Measurements from ENCODE around the gene TRIM27. TPM values are rescaled to one million over a fixed set of nuclear protein-coding genes. Genes with fewer than 3 reads are reported as not detected.
A peak's percentile ranks its signal among the peaks of the same experiment; 100 is the strongest.
"Not testable (repeated sequence)": the region's sequence is repeated elsewhere in the genome, so short reads cannot be mapped to it uniquely, and the experiment has no call there.

TRIM27 gene
- total RNA-seq, 2 experiments from 2014 or later = 58.3 to 60.1 TPM

DNA sequence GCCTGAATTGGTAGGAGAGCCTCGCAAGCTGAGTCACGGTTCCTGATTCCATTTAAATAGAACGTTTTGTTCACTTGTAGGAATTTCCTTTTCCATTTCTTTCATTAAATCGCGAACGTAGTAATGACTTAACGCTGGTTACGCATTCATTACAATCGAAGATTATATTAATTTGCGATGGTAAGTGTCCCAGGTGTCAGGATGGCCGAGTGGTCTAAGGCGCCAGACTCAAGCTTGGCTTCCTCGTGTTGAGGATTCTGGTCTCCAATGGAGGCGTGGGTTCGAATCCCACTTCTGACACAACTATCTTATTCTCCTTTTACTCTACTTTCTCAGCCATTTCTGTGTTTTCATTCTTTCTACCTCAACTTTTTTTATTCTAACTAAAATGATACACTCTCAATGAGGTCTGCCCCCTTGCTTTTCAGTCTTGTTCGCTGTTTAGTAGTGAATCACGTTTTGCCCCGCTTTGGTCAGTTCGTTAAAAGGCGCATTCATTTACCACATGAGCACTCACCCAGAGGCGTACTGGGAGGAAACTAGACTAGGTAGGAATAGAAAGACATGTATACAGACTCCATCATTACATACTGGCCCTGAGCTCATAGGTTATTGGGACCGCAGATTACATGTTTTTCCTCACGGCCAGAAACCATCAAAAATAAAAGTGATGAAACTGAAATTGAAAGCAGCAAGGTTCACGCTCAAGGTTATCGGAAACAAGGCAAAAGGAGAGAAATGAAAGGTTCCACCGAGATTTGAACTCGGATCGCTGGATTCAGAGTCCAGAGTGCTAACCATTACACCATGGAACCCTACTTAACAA lies 17.3 kb upstream of the TRIM27 start:
- POLR2A ChIA-PET = interaction anchor here (0.6 to 4.9 kb wide), 8 partner anchors 13 to 1048 kb away, joined by 3 to 45 read pairs (median 4); partner anchors contain the start of gene TRIM27
- ATAC-seq = peak; percentile 81
- Mint-ChIP-seq H3K9me3 (ENCODE audit: insufficient read depth) (no peaks in the 10 kb centered on the region), H3K27me3 (ENCODE audit: low read depth) (no peaks in the 10 kb centered on the region), H3K4me1 (ENCODE audit: low read depth) (peaks cover 47% of the 10 kb centered on the region), H3K27ac (peak overlapping the region; percentile 94), H3K36me3 (ENCODE audit: low read depth) (no peaks in the 10 kb centered on the region), H3K4me3 (peak overlapping the region; percentile 80)
- CTCF ChIA-PET = interaction anchor here (0.9 to 3.1 kb wide), 18 partner anchors 17 to 103 kb away, joined by 3 to 21 read pairs (median 4); partner anchors contain the start of gene TRIM27
- DNase-seq = peak; percentile 89

DNA sequence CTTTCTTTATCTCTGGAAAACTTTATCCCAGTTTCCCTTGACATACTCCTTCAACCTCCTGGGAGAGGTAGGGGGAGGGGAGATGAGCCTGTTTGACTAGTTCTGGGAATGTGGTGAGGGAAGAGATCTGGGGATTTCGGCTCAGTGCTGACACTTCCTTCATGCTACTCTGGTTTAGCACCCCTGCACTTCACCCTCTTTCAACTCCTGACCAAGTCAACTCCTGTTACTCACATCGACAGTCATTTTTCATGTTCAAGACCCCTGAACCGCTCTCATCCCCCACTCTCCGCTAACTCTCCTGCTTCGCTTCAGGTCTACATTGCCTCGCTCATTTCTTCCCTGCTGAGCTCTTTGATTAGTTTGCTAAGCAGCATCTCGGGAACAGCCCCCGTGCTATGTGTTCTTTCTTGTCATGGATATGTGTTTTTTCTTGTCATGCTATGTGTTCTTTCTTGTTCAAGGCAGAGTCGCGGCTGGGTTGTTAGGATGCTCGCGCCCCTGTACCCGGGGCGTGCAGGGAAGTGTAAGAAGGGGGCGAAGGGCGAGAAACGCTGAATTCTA lies 16.6 kb upstream of the TRIM27 start:
- peak overlapping the region; percentile 80 for H3K4me3 Mint-ChIP-seq
- ATAC-seq = peak; percentile 37
- DNase-seq = peak; percentile 61
- H3K9me3 Mint-ChIP-seq (ENCODE audit: insufficient read depth) = no peaks in the 10 kb centered on the region
- POLR2A ChIA-PET = interaction anchor here (1.0 to 4.9 kb wide), 7 partner anchors 12 to 1047 kb away, joined by 3 to 45 read pairs (median 5); partner anchors contain the start of gene TRIM27
- no peaks in the 10 kb centered on the region for H3K36me3 Mint-ChIP-seq (ENCODE audit: low read depth)
- peak overlapping the region; percentile 94 for H3K27ac Mint-ChIP-seq
- peaks cover 47% of the 10 kb centered on the region for H3K4me1 Mint-ChIP-seq (ENCODE audit: low read depth)
- H3K27me3 Mint-ChIP-seq (ENCODE audit: low read depth) = no peaks in the 10 kb centered on the region
- CTCF ChIA-PET = interaction anchor here (0.9 to 3.1 kb wide), 18 partner anchors 16 to 103 kb away, joined by 3 to 21 read pairs (median 4); partner anchors contain the start of gene TRIM27

DNA sequence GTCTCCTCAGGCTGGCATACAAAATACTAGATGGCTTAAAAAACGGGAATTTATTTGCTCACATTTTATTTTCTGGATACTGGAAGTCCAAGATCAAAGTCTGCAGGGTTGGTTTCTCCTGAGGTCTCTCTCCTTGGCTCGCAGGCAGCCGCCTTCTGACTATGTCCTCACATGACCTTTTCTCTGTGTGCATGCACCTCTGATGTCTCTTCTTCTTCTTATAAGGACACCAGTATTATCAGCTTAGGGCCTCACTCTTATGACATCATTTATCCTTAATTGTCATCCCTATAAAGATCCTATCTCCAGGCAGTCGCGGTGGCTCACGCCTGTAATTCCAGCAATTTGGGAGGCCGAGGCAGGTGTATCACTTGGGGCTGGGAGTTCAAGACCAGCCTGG lies 9.3 kb upstream of the TRIM27 start:
- ChIA-PET CTCF (interaction anchor here (0.9 kb wide), 1 partner anchor 96 kb away, joined by 3 read pairs; no protein-coding TSS in a partner anchor), POLR2A (no interaction called here)
- no peaks in the 10 kb centered on the region for H3K9me3 Mint-ChIP-seq (ENCODE audit: insufficient read depth)
- no peaks in the 10 kb centered on the region for H3K36me3 Mint-ChIP-seq (ENCODE audit: low read depth)
- peaks cover 9% of the 10 kb centered on the region for H3K27me3 Mint-ChIP-seq (ENCODE audit: low read depth)
- ATAC-seq = no peak
- DNase-seq = no peak
- peaks cover 10% of the 10 kb centered on the region for H3K4me1 Mint-ChIP-seq (ENCODE audit: low read depth)
- no peak overlapping the region for H3K27ac Mint-ChIP-seq
- no peak overlapping the region for H3K4me3 Mint-ChIP-seq

DNA sequence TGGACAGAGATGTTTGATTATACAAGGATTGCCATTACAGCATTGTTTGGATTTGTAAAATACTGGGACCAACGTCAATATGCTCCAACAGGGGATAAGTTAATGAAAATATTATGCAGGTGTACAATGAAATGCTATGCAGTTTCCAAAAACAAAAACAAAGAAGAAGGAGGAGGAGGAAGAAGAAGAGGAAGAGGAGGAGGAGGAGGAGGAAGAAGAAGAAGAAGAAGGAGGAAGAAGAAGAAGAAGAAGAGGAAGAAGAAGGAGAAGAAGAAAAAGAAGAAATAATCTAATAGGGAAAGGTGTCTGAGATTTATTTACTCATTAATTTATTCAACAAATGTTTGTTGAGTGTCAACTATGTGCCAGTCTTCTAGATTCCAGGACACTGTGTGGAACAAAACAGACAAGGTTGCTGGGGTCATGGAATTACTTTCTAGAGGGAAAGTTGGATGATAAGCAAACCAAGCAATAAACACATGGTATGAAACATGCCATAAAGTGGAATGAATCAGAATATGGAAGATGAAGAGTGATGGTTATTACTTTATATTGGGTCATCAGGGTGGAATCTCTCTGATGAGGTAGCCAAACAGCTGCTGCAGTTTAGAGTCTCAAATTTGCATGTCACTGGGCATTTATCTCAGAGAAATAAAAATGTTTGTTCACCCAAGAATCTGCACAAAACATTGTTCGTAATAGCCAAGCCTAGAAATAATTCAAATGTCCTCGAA lies 6.3 kb upstream of the TRIM27 start:
- H3K27ac Mint-ChIP-seq = no peak overlapping the region
- no peaks in the 10 kb centered on the region for H3K9me3 Mint-ChIP-seq (ENCODE audit: insufficient read depth)
- ATAC-seq (no peak), DNase-seq (no peak)
- H3K27me3 Mint-ChIP-seq (ENCODE audit: low read depth) = peaks cover 9% of the 10 kb centered on the region
- H3K4me1 Mint-ChIP-seq (ENCODE audit: low read depth) = peaks cover 5% of the 10 kb centered on the region
- CTCF ChIA-PET = no interaction called here
- no peaks in the 10 kb centered on the region for H3K36me3 Mint-ChIP-seq (ENCODE audit: low read depth)
- POLR2A ChIA-PET = interaction anchor here (0.6 kb wide), 1 partner anchor 1063 kb away, joined by 4 read pairs; a partner anchor contains a TSS
- H3K4me3 Mint-ChIP-seq = no peak overlapping the region

DNA sequence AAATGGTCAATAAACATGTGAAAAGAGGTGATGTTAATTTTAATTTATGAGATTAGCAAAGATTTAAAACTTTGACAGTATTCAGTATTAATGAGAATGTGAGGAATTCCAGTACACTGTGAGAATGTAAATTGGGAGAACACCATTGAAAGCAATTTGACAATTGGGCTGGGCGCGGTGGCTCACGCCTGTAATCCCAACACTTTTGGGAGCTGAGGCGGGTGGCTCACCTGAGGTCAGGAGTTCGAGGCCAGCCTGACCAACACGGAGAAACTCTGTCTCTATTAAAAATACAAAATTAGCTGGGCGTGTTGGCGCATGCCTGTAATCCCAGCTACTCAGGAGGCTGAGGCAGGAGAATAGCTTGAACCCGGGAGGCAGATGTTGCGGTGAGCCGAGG lies 5.6 kb upstream of the TRIM27 start:
- CTCF ChIA-PET; POLR2A ChIA-PET; H3K4me1 Mint-ChIP-seq (ENCODE audit: low read depth); DNase-seq; ATAC-seq; H3K27me3 Mint-ChIP-seq (ENCODE audit: low read depth); H3K27ac Mint-ChIP-seq; H3K4me3 Mint-ChIP-seq; H3K36me3 Mint-ChIP-seq (ENCODE audit: low read depth); H3K9me3 Mint-ChIP-seq (ENCODE audit: insufficient read depth): not testable (repeated sequence)

DNA sequence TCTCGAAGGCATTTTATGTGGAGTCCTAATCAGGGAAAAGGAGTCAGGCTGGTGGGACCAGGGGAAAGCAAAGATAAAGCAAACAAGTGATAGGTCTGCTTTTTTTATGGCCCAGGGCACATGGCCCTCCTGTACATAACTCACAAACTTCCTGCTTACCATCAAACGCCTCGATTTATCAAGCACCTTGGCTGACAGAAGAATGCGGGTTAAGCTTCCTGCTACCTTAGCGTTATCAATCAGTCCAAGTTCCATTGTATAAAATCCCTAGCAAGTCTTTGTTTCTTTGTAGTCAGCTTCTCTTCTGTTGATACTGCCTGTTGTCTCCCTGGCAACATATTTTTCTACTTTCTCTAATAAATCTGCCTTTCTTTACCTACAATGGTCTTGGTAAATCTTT lies 4.1 kb upstream of the TRIM27 start:
- CTCF ChIA-PET = no interaction called here

DNA sequence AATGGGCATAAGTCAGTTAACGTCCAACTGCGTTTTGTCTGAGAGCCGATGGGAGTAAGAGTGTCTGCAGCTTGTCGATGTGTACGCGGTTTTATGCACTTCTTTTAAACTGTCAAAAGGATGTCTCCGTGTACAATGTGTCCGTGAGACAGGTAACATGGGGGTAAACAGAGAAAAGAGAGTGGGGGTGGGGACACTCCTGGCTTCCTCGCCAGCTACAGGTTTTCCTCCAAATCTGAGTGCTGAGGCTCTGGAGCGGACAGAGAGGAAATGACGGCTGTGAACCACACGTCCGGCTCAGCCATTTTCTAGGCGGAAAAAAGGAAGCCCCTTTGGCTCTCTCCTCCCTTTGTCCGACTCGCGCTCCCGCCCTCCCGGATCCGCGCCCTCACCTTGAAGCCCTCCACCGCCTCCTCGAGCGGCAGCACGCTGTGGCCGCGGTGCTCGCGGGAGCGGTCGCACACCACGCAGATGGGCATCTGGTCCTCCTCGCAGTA lies 916 bp downstream of the TRIM27 start:
- H3K4me1 Mint-ChIP-seq (ENCODE audit: low read depth) = peaks cover 42% of the 10 kb centered on the region
- ChIA-PET CTCF (interaction anchor here (0.6 to 4.3 kb wide), 14 partner anchors 9 to 93 kb away, joined by 3 to 25 read pairs (median 4); no protein-coding TSS in a partner anchor), POLR2A (interaction anchor here (0.6 to 4.0 kb wide), 23 partner anchors 9 to 1450 kb away, joined by 3 to 60 read pairs (median 6); partner anchors contain the start of gene ZNF184)
- peak; percentile 65 for DNase-seq
- no peaks in the 10 kb centered on the region for H3K9me3 Mint-ChIP-seq (ENCODE audit: insufficient read depth)
- peak; percentile 48 for ATAC-seq
- H3K27me3 Mint-ChIP-seq (ENCODE audit: low read depth) = no peaks in the 10 kb centered on the region
- peaks cover 45% of the 10 kb centered on the region for H3K36me3 Mint-ChIP-seq (ENCODE audit: low read depth)
- H3K4me3 Mint-ChIP-seq = peak overlapping the region; percentile 87
- peak overlapping the region; percentile 95 for H3K27ac Mint-ChIP-seq

More for the DNA sequence above, 4.1 kb upstream of the TRIM27 start:
- H3K9me3 Mint-ChIP-seq (ENCODE audit: insufficient read depth) = no peaks in the 10 kb centered on the region
- H3K4me1 Mint-ChIP-seq (ENCODE audit: low read depth) = peaks cover 4% of the 10 kb centered on the region
- H3K27ac Mint-ChIP-seq = no peak overlapping the region
- peaks cover 2% of the 10 kb centered on the region for H3K36me3 Mint-ChIP-seq (ENCODE audit: low read depth)
- H3K27me3 Mint-ChIP-seq (ENCODE audit: low read depth) = peaks cover 9% of the 10 kb centered on the region
- POLR2A ChIA-PET = interaction anchor here (1.4 kb wide), 1 partner anchor 13 kb away, joined by 3 read pairs; no protein-coding TSS in a partner anchor
- no peak for ATAC-seq
- H3K4me3 Mint-ChIP-seq = no peak overlapping the region
- DNase-seq = no peak

DNA sequence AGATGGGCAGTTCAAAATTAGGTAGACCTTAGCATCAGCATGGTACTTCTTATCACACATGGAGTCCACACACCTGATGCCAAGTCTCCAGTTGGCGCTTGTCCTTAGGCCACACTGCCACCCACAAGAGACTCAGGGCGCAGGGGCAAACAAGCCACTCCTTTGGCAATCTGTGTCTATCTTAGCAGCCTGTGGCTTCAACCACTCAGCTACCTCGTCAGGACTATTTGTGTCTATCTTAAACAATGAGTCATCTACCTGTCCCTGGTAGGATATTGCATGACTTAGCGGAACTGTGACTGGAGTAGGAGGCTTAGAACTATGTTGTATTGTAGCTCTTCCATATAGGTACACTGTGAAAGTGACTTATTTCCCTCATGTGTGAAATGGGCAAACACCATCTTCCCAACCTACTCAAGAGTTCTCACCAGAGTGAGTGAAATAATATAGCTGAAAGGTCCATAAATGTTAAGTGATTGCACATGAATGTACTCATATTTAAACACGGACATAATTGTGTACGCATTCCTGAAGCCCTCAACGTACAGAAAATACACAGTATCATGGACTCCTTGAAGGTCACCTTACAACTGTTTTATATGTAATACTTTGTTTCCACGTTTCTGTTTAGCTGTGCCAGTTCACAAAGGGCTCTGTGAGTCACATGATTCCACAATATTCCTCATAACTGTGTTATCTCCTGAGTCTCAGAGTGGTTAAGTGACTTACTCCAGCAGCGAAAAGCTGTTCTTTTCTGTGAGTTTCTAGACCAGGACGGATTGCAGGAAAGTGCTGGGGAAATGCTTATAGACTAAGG lies 1.6 kb downstream of the TRIM27 start:
- no peaks in the 10 kb centered on the region for H3K27me3 Mint-ChIP-seq (ENCODE audit: low read depth)
- peak overlapping the region; percentile 95 for H3K27ac Mint-ChIP-seq
- H3K36me3 Mint-ChIP-seq (ENCODE audit: low read depth) = peaks cover 49% of the 10 kb centered on the region
- POLR2A ChIA-PET = interaction anchor here (0.6 to 4.0 kb wide), 19 partner anchors 12 to 1450 kb away, joined by 3 to 60 read pairs (median 6); partner anchors contain the start of gene ZNF184
- CTCF ChIA-PET = interaction anchor here (0.6 to 4.3 kb wide), 11 partner anchors 9 to 94 kb away, joined by 3 to 25 read pairs (median 5); no protein-coding TSS in a partner anchor
- no peak for ATAC-seq
- peak; percentile 30 for DNase-seq
- H3K4me3 Mint-ChIP-seq = peak overlapping the region; percentile 87
- H3K9me3 Mint-ChIP-seq (ENCODE audit: insufficient read depth) = no peaks in the 10 kb centered on the region
- H3K4me1 Mint-ChIP-seq (ENCODE audit: low read depth) = peaks cover 42% of the 10 kb centered on the region

DNA sequence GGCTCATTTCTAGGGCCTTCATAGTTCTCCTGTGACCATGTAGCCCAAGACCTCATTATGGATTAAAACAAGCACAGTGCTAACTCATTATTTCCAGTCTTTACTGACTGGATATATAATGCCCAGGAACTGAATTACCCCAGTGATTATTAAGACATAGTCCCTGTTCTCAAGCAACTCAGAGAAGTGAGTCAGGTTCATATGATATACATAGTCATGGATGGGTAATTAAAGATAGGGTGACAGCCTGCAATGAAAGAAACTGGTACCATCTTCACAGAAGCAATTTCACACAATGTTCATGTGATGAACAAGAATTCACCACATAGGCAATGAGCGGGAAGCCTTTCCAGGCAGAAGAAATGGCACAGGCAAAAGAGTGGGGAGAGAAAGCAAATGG lies 3.5 kb downstream of the TRIM27 start:
- Mint-ChIP-seq H3K4me3 (no peak overlapping the region), H3K27me3 (ENCODE audit: low read depth) (no peaks in the 10 kb centered on the region), H3K36me3 (ENCODE audit: low read depth) (peaks cover 58% of the 10 kb centered on the region), H3K27ac (no peak overlapping the region), H3K4me1 (ENCODE audit: low read depth) (peaks cover 45% of the 10 kb centered on the region), H3K9me3 (ENCODE audit: insufficient read depth) (no peaks in the 10 kb centered on the region)
- POLR2A ChIA-PET = no interaction called here
- ATAC-seq (no peak), DNase-seq (no peak)
- CTCF ChIA-PET = interaction anchor here (1.1 to 4.3 kb wide), 2 partner anchors 18 to 82 kb away, joined by 3 to 25 read pairs; no protein-coding TSS in a partner anchor

DNA sequence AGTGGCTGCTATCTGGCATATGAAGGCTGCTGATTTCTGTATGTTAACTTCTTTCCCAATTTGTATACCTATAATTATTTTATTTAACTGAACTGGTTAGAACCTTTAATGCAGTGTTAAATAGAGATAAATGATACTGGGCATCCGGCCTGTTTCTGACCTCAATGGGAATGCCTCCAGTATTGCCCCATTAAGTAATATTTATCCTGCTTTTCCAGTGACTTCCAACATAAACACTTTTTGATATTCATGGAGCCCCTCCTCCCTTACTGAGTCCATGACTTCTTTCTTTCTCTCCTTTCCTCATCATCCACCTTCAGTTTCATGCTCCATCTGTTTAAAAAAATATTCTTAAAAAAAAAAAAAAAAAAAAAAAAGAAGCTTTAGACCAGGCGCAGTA lies 8.8 kb downstream of the TRIM27 start:
- DNase-seq = no peak
- Mint-ChIP-seq H3K36me3 (ENCODE audit: low read depth) (peaks cover 60% of the 10 kb centered on the region), H3K4me3 (no peak overlapping the region), H3K4me1 (ENCODE audit: low read depth) (peaks cover 14% of the 10 kb centered on the region), H3K27me3 (ENCODE audit: low read depth) (no peaks in the 10 kb centered on the region), H3K27ac (no peak overlapping the region), H3K9me3 (ENCODE audit: insufficient read depth) (no peaks in the 10 kb centered on the region)
- CTCF ChIA-PET = interaction anchor here (1.8 kb wide), 1 partner anchor 9 kb away, joined by 7 read pairs; the partner anchor contains the start of gene TRIM27
- POLR2A ChIA-PET = no interaction called here
- no peak for ATAC-seq

All from activated CD8-positive, alpha-beta T cell treated with anti-CD3 and anti-CD28 coated beads, Interleukin-2, amount 10 ng/mL, durations not matched to agents 7 days and 5 days (primary cell).